Central memory CD4-positive, alpha-beta T cell (primary cell): ENCODE results near the gene NCAM1.

Experiments used
- DNase-seq: peaks from one replicate; pipeline ENCODE4 v3.0.0; 2022

The NCAM1 gene

GRCh38 chr11:113090716-113091480 lies 129.7 kb downstream of the NCAM1 start:
- no peak for DNase-seq

- no peak for DNase-seq
Measured at GRCh38 chr11:113091481-113091780, 130.2 kb downstream of the NCAM1 start.

- no peak for DNase-seq
Measured at GRCh38 chr11:113096648-113097047, 135.4 kb downstream of the NCAM1 start.

- DNase-seq, result no peak
Measured at GRCh38 chr11:113103932-113104690, 142.9 kb downstream of the NCAM1 start.

GRCh38 chr11:113104691-113105251 lies 143.6 kb downstream of the NCAM1 start:
- no peak for DNase-seq

GRCh38 chr11:113105592-113105991 lies 144.4 kb downstream of the NCAM1 start:
- DNase-seq, result no peak

- no peak for DNase-seq
Measured at GRCh38 chr11:113106507-113106906, 145.3 kb downstream of the NCAM1 start.

- no peak for DNase-seq
Measured at GRCh38 chr11:113110046-113110445, 148.8 kb downstream of the NCAM1 start.

- DNase-seq, result no peak
Measured at GRCh38 chr11:113111156-113111555, 149.9 kb downstream of the NCAM1 start.

- DNase-seq, result no peak
Measured at GRCh38 chr11:113112307-113112706, 151.1 kb downstream of the NCAM1 start.

GRCh38 chr11:113113801-113114704 lies 152.8 kb downstream of the NCAM1 start:
- no peak for DNase-seq

GRCh38 chr11:113114705-113115027 lies 153.4 kb downstream of the NCAM1 start:
- DNase-seq, result no peak

GRCh38 chr11:113118104-113118503 lies 156.9 kb downstream of the NCAM1 start:
- DNase-seq, result no peak

GRCh38 chr11:113119074-113119473 lies 157.9 kb downstream of the NCAM1 start:
- no peak for DNase-seq

- no peak for DNase-seq
Measured at GRCh38 chr11:113119966-113120736, 158.9 kb downstream of the NCAM1 start.

- DNase-seq, result no peak
Measured at GRCh38 chr11:113121746-113122145, 160.5 kb downstream of the NCAM1 start.

- DNase-seq, result no peak
Measured at GRCh38 chr11:113124006-113124405, 162.8 kb downstream of the NCAM1 start.

GRCh38 chr11:113124578-113124977 lies 163.4 kb downstream of the NCAM1 start:
- no peak for DNase-seq

- no peak for DNase-seq
Measured at GRCh38 chr11:113129261-113129992, 168.2 kb downstream of the NCAM1 start.

- no peak for DNase-seq
Measured at GRCh38 chr11:113131036-113131775, 170.0 kb downstream of the NCAM1 start.

- no peak for DNase-seq
Measured at GRCh38 chr11:113133071-113133470, 171.9 kb downstream of the NCAM1 start.
